Measurements from ENCODE around the gene TMEM214. TPM values are rescaled to one million over a fixed set of nuclear protein-coding genes. Genes with fewer than 3 reads are reported as not detected.

TMEM214 gene
- total RNA-seq, 1 experiment from 2014 or later = 55.3 TPM

DNA sequence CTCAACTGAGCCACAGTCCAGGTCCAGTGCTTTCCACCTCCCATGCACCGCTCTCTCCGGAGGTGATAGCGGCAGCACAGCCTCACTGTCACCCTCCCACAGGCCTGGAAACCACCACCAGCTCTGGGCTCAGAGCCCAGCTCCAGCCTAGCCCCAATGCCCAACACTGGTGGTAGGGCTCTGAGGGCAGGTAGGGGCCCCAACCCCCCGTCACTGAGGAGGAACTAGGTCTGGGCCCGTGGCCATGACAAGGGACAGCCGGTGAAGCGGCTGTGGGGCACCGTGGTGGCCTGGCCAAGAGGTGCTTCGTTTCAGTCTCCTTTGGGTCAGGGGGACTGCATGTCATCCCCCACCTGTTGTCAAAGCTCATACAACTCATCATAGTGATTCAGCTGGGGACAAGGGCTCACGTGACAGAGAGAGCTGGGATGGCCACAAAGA lies 5.5 kb upstream of the TMEM214 start:
- Histone ChIP-seq H3K18ac (ENCODE audit: insufficient read length, low read depth, low read length) (no peak overlapping the region), H3K27me3 (ENCODE audit: insufficient read depth, low read length) (no peaks in the 10 kb centered on the region), H2BK15ac (ENCODE audit: low read depth, low read length) (no peak overlapping the region), H4K91ac (ENCODE audit: insufficient read length, low read depth, low read length) (no peak overlapping the region), H3K23me2 (ENCODE audit: insufficient read length, low read depth, low read length, poor library complexity, severe bottlenecking) (no peaks in the 10 kb centered on the region), H3K56ac (ENCODE audit: insufficient read length, low read depth, low read length) (no peak overlapping the region), H2BK20ac (ENCODE audit: low read depth, low read length, poor library complexity, severe bottlenecking) (no peak overlapping the region), H3K79me1 (ENCODE audit: insufficient read depth, low read depth, low read length, poor library complexity, severe bottlenecking) (no peaks in the 10 kb centered on the region), H3K14ac (ENCODE audit: insufficient read depth, low read length) (no peak overlapping the region; the same call in 1 of the 2 replicates), H3K9ac (ENCODE audit: extremely low read depth, insufficient read length, low read length) (no peak overlapping the region), H2AFZ (ENCODE audit: low read length) (no peak overlapping the region), H4K8ac (replicated peaks; ENCODE audit: insufficient read length, low read depth, low read length) (no peak overlapping the region), H3T11ph (ENCODE audit: low read length) (no peak overlapping the region), H3K27ac (ENCODE audit: insufficient read length, low read depth, low read length) (no peak overlapping the region), H2AK5ac (ENCODE audit: insufficient read length, low read length) (no peak overlapping the region), H3K4me1 (ENCODE audit: insufficient read depth, low read length) (no peaks in the 10 kb centered on the region), H3K4me2 (ENCODE audit: insufficient read depth, insufficient read length, low read length) (no peak overlapping the region), H3K4ac (ENCODE audit: low read depth, low read length) (no peak overlapping the region), H3K79me2 (ENCODE audit: insufficient read depth, low read length) (no peaks in the 10 kb centered on the region), H4K5ac (ENCODE audit: insufficient read length, low read depth, low read length) (no peak overlapping the region), H2BK12ac (ENCODE audit: insufficient read length, low read depth, low read length) (no peak overlapping the region), H2BK5ac (ENCODE audit: insufficient read length, low read length) (no peak overlapping the region), H3K9me3 (ENCODE audit: control insufficient read depth, low read depth, low read length) (no peaks in the 10 kb centered on the region), H4K20me1 (ENCODE audit: control insufficient read depth, insufficient read depth, insufficient read length) (no peaks in the 10 kb centered on the region), H3K23ac (ENCODE audit: insufficient read length, low read depth, low read length) (no peak overlapping the region), H2BK120ac (ENCODE audit: low read depth, low read length, poor library complexity, severe bottlenecking) (no peak overlapping the region)
- TF ChIP-seq, protein P1, sequence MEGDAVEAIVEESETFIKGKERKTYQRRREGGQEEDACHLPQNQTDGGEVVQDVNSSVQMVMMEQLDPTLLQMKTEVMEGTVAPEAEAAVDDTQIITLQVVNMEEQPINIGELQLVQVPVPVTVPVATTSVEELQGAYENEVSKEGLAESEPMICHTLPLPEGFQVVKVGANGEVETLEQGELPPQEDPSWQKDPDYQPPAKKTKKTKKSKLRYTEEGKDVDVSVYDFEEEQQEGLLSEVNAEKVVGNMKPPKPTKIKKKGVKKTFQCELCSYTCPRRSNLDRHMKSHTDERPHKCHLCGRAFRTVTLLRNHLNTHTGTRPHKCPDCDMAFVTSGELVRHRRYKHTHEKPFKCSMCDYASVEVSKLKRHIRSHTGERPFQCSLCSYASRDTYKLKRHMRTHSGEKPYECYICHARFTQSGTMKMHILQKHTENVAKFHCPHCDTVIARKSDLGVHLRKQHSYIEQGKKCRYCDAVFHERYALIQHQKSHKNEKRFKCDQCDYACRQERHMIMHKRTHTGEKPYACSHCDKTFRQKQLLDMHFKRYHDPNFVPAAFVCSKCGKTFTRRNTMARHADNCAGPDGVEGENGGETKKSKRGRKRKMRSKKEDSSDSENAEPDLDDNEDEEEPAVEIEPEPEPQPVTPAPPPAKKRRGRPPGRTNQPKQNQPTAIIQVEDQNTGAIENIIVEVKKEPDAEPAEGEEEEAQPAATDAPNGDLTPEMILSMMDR (conservative IDR thresholded peaks at IDR 0.05) = no peak
- H3K27ac Mint-ChIP-seq = no peak overlapping the region; a peak in 1 of 7 replicates
- H3K9me3 Mint-ChIP-seq = no peaks in the 10 kb centered on the region; a peak in 1 of 5 replicates
- peaks cover 4 to 19% (median 9%) of the 10 kb centered on the region in 3 experiments for H3K36me3 Mint-ChIP-seq (ENCODE audit: insufficient read depth in 1 of 3, low read depth in 3 of 3)
- no peaks in the 10 kb centered on the region; the same call in 1 of the 2 replicates for H3K27me3 Mint-ChIP-seq (ENCODE audit: low read depth)
- no CpG with 5 or more reads among the region's 10 CpGs for WGBS (ENCODE audit: extremely low coverage, insufficient read length, low lambda C conversion rate)
- DNase-seq = no peak
- no peak overlapping the region for H3K4me3 Mint-ChIP-seq
- H3K4me1 Mint-ChIP-seq = peaks cover 7 to 13% of the 10 kb centered on the region in 2 experiments
